Measurements from ENCODE around the gene GSTA3. TPM values are rescaled to one million over a fixed set of nuclear protein-coding genes. Genes with fewer than 3 reads are reported as not detected.
"Not testable (repeated sequence)": the region's sequence is repeated elsewhere in the genome, so short reads cannot be mapped to it uniquely, and the experiment has no call there.

The GSTA3 gene
- total RNA-seq, 1 donor from 2014 or later, result 2.1 TPM

DNA sequence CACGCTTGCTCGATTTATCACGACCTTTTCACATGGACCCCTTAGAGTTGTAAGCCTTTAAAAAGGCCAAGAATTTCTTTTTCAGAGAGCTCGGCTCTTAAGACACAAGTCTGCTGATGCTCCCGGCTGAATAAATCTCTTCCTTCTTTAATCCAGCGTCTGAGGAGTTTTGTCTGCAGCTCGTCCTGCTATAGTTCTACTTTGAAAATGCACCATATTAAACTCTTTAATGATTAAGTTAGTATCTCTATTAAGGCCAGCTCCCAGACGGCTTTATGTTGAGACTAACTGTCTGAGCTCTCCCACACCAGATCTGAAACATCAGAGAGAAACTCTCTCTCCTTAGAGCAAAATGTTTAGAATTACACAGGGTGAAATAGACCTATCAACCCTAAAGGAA is 18.0 kb upstream of the GSTA3 start:
- ATAC-seq (no peak), DNase-seq (no peak)
- Histone ChIP-seq H3K9me3 (no peaks in the 10 kb centered on the region), H3K4me3 (no peak overlapping the region), H3K4me1 (peaks cover 4% of the 10 kb centered on the region), H3K27me3 (ENCODE audit: low read depth) (no peaks in the 10 kb centered on the region), H3K36me3 (no peaks in the 10 kb centered on the region), H3K27ac (no peak overlapping the region)
- TF ChIP-seq, protein P1, sequence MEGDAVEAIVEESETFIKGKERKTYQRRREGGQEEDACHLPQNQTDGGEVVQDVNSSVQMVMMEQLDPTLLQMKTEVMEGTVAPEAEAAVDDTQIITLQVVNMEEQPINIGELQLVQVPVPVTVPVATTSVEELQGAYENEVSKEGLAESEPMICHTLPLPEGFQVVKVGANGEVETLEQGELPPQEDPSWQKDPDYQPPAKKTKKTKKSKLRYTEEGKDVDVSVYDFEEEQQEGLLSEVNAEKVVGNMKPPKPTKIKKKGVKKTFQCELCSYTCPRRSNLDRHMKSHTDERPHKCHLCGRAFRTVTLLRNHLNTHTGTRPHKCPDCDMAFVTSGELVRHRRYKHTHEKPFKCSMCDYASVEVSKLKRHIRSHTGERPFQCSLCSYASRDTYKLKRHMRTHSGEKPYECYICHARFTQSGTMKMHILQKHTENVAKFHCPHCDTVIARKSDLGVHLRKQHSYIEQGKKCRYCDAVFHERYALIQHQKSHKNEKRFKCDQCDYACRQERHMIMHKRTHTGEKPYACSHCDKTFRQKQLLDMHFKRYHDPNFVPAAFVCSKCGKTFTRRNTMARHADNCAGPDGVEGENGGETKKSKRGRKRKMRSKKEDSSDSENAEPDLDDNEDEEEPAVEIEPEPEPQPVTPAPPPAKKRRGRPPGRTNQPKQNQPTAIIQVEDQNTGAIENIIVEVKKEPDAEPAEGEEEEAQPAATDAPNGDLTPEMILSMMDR (IDR thresholded peaks at IDR 0.05), result no peak
- intact Hi-C loops (cut with DNase I), result no loop called here

- Histone ChIP-seq H3K27ac (no peak overlapping the region), H3K27me3 (ENCODE audit: low read depth) (no peaks in the 10 kb centered on the region), H3K4me1 (peaks cover 17% of the 10 kb centered on the region), H3K36me3 (no peaks in the 10 kb centered on the region), H3K4me3 (no peak overlapping the region), H3K9me3 (no peaks in the 10 kb centered on the region)
- ATAC-seq (no peak), DNase-seq (no peak)
- TF ChIP-seq, protein P1 (IDR thresholded peaks at IDR 0.05), result no peak
- intact Hi-C loops (cut with DNase I), result no loop called here
Measured at GRCh38 chr6:52925919-52926792, 16.7 kb upstream of the GSTA3 start.

GRCh38 chr6:52925042-52925441 is 15.5 kb upstream of the GSTA3 start:
- intact Hi-C loops (cut with DNase I), result no loop called here
- H3K4me1 ChIP-seq, result peaks cover 17% of the 10 kb centered on the region
- no peak overlapping the region for H3K27ac ChIP-seq
- TF ChIP-seq, protein P1 (IDR thresholded peaks at IDR 0.05), result no peak
- no peaks in the 10 kb centered on the region for H3K9me3 ChIP-seq
- no peaks in the 10 kb centered on the region for H3K36me3 ChIP-seq
- ATAC-seq (no peak), DNase-seq (no peak)
- H3K27me3 ChIP-seq (ENCODE audit: low read depth), result no peaks in the 10 kb centered on the region
- H3K4me3 ChIP-seq, result no peak overlapping the region

- DNase-seq; H3K9me3 ChIP-seq; H3K4me3 ChIP-seq; intact Hi-C loops (cut with DNase I); H3K36me3 ChIP-seq; H3K27me3 ChIP-seq (ENCODE audit: low read depth): not testable (repeated sequence)
- ATAC-seq, result peak in 1 of 2 donors; percentile 54
- Histone ChIP-seq H3K27ac (peak overlapping the region; percentile 36), H3K4me1 (peaks cover 17% of the 10 kb centered on the region)
Measured at GRCh38 chr6:52923689-52924088, 14.2 kb upstream of the GSTA3 start.

- Histone ChIP-seq H3K4me3 (no peak overlapping the region), H3K36me3 (no peaks in the 10 kb centered on the region), H3K27me3 (ENCODE audit: low read depth) (no peaks in the 10 kb centered on the region), H3K27ac (peak overlapping the region; percentile 46), H3K9me3 (no peaks in the 10 kb centered on the region), H3K4me1 (peaks cover 21% of the 10 kb centered on the region)
- intact Hi-C loops (cut with DNase I), result no loop called here
- TF ChIP-seq, protein P1 (IDR thresholded peaks at IDR 0.05), result no peak
- DNase-seq (no peak), ATAC-seq (peak; percentile 9 to 37)
Measured at GRCh38 chr6:52922161-52922560, 12.7 kb upstream of the GSTA3 start.

- Histone ChIP-seq H3K9me3 (no peaks in the 10 kb centered on the region), H3K4me1 (peaks cover 21% of the 10 kb centered on the region), H3K36me3 (no peaks in the 10 kb centered on the region), H3K27me3 (ENCODE audit: low read depth) (no peaks in the 10 kb centered on the region), H3K4me3 (no peak overlapping the region), H3K27ac (peak overlapping the region; percentile 46)
- no peak for ATAC-seq
- intact Hi-C loops (cut with DNase I), result no loop called here
- TF ChIP-seq, protein P1 (IDR thresholded peaks at IDR 0.05), result no peak
- no peak for DNase-seq
Measured at GRCh38 chr6:52921743-52922142, 12.2 kb upstream of the GSTA3 start.

DNA sequence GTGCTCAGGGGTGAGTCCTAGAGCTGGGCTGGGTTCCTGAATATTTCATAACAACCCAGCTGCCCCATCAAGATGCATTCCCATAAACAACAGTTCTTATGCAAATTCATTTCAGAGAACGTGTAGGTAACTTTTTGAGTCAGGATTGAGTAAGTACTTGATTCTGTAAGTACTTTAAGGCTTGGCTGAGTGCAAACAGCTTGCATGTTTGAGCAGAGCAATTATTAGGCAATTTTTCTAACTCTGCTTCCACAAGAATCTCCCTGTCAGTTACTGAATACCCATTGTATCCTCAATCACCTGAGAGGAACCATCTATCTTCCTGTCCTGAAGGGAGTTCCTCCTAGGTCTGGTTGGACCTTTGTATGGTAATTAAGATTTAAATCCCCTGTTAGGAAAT is 10.0 kb upstream of the GSTA3 start:
- H3K27ac ChIP-seq, result peak overlapping the region; percentile 46
- H3K4me3 ChIP-seq, result not testable (repeated sequence)
- peak in 1 of 2 donors; percentile 74 for ATAC-seq

GRCh38 chr6:52918771-52919170 is 9.3 kb upstream of the GSTA3 start:
- peaks cover 16% of the 10 kb centered on the region for H3K4me1 ChIP-seq
- H3K36me3 ChIP-seq; DNase-seq; H3K9me3 ChIP-seq; ATAC-seq; H3K27me3 ChIP-seq (ENCODE audit: low read depth); H3K4me3 ChIP-seq; intact Hi-C loops (cut with DNase I): not testable (repeated sequence)
- H3K27ac ChIP-seq, result peak overlapping the region; percentile 46

More for the DNA sequence above, 10.0 kb upstream of the GSTA3 start:
- DNase-seq; H3K9me3 ChIP-seq; H3K27me3 ChIP-seq (ENCODE audit: low read depth); intact Hi-C loops (cut with DNase I); H3K36me3 ChIP-seq: not testable (repeated sequence)
- peaks cover 21% of the 10 kb centered on the region for H3K4me1 ChIP-seq

All from lower lobe of right lung (tissue), 2 donors.